Fibroblast of lung (primary cell): ENCODE results near the gene CATSPERZ.

Experiments used
- EZH2 ChIP-seq: IDR thresholded peaks from 2 replicates; pipeline ENCODE4 v1.5.1; 2012; ENCODE audit warnings: low read length, control low read depth, mild to moderate bottlenecking; ENCODE audit errors: missing control alignments
- TF ChIP-seq, protein P1 (sequence below), 2 donors: IDR thresholded peaks in 1 of 2; conservative IDR thresholded peaks in 1 of 2; 1 replicate in 1 of 2; 2 replicates in 1 of 2; pipeline ENCODE4 v1.5.1; 2011 to 2012; ENCODE audit warnings: low read length in 2 of 2, control low read depth in 1 of 2, inconsistent platforms in 1 of 2, low read depth in 1 of 2, mild to moderate bottlenecking in 1 of 2

DNA sequence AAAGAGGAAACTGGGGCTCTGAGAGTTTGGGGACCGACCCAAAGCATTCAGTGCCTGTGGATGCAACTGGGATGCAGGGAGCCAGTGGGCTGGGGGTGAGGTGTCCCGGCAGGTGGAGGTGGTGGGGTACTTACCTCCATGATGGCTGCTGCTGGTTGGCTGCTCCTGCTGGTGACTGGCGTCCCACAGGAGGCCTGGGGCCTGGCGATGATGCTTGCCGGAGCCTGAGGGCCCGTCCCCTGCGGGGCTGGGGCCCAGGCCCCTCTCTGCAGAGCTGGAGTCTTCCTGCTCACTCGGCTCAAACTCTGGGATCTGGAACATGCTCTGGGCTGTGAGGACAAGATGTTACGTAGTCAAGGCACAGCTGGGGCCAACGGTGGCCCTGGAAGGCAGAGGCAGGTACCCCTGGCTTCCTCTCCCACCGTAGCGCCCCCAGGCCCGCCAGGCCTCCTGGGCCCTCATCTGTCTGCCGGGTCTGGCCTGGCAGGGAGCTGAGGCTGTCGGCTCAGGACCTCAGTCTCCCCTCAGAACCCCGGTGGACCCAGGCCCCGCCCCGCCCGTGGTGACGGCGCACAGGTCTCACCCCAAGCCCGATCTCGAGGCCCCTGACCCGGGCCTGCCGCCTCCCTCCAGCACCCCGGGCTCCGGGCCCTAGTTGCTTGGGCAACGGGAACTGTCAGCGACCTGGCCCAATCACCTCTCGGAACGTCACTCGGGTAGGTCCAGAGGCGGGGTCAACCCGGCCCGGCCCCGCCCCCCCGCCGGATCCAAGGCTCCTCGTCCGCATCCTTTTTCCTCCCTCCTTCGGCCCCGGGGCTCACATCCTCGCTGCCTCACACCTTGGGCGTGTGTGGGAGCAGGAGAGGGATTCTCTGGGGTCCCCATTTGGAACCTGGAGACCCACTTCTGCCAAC is 15.9 kb upstream of the CATSPERZ start, which contains the start of gene BAD:
- TF ChIP-seq, protein P1, sequence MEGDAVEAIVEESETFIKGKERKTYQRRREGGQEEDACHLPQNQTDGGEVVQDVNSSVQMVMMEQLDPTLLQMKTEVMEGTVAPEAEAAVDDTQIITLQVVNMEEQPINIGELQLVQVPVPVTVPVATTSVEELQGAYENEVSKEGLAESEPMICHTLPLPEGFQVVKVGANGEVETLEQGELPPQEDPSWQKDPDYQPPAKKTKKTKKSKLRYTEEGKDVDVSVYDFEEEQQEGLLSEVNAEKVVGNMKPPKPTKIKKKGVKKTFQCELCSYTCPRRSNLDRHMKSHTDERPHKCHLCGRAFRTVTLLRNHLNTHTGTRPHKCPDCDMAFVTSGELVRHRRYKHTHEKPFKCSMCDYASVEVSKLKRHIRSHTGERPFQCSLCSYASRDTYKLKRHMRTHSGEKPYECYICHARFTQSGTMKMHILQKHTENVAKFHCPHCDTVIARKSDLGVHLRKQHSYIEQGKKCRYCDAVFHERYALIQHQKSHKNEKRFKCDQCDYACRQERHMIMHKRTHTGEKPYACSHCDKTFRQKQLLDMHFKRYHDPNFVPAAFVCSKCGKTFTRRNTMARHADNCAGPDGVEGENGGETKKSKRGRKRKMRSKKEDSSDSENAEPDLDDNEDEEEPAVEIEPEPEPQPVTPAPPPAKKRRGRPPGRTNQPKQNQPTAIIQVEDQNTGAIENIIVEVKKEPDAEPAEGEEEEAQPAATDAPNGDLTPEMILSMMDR (conservative IDR thresholded peaks at IDR 0.05 in 1 of 2, IDR thresholded peaks at IDR 0.05 in 1 of 2; ENCODE audit: low read depth in 1 of 2, low read length in 2 of 2), result no peak
- no peak for TF ChIP-seq EZH2
